Fibroblast of skin of abdomen (primary cell): ENCODE measurements around the gene ADGRV1.
"Not testable (repeated sequence)": the region's sequence is repeated elsewhere in the genome, so short reads cannot be mapped to it uniquely, and the experiment has no call there.

Source experiments
- DNase-seq: peaks from one replicate; pipeline ENCODE4 v3.0.0-alpha.2; 2013

The ADGRV1 gene

DNA sequence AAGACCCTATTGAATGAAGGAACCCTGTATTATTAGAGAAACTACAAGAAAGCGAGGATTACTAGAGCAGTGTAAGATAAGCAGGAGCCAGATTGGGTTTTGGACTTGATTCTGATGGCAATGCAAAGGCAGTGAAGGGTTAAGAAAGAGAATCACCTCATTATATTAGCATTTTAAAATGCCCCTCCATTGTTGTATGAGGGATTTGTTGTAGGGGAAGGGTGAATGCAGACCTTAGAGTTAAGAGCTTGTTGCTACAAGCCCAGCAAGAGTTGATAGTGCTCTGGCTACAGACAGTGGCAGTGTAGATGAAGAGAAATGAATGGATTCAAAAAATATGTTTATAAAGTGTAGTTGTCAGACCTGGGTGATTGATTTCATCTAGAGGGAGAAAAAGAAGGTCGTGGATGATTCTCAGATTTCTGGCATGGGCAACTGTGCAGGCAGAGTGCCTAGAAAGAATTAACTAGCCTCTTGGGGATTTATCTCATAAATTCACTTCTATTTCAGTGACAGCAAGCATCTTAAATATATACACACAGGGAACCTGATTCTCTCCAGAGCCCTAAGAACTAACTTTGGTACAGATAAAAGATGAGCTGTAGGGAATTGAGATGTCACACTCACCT is 479.7 kb downstream of the ADGRV1 start:
- DNase-seq, result peak; percentile 57

DNA sequence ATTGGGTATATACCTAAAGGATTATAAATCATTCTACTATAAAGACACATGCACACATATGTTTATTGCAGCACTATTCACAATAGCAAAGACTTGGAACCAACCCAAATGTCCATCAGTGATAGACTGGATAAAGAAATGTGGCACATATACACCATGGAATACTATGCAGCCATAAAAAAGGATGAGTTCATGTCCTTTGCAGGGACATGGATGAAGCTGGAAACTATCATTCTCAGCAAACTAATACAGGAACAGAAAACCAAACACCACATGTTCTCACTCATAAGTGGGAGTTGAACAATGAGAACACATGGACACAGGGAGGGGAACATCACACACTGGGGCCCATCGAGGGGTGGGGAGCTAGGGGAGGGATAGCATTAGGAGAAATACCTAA is 482.5 kb downstream of the ADGRV1 start:
- DNase-seq, result not testable (repeated sequence)

DNA sequence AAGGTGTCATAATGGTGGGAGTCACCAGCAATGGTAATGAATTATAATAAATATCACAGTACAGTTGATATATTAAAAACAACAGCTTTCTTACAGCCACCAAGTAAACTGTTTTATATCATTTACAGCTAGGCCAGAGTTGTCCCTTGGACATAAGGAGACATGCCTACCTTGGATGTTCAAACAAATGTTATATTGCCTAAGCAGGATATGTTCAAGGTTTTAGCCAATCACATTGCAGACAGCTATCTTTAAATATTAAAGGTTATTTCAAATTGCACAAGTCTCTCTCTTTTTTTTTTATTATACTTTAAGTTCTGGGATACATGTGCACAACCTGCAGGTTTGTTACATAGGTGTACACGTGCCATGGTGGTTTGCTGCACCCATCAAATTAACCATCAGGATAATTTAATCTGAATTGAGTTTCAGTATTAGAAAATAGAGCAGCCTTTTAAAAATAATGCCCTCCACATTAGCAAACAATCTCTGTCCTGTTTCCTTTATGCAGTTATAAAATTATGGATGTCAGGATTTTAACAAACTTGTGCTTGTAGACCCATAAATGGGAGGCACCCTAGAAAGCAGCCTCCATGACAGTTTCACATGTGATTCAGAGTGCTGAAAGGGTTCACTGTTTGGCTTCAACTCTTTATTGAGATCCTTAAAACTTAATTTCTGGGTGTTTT is 483.8 kb downstream of the ADGRV1 start:
- DNase-seq, result no peak

DNA sequence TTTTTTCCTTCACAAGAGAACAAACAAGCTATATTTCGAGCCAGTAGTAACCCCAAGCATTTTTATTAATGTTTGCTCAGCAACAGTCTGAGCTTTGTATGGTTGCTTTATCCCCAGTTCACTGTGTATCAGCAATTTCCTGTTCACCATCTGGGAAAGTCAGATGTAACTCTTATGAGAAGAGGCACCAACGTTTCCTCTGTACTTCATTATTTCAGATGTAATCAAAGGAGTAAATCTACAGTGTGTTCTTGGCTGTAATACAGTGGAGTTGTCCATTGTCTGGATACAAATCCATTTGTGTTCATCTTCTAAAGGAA is 484.3 kb downstream of the ADGRV1 start:
- DNase-seq, result no peak

DNA sequence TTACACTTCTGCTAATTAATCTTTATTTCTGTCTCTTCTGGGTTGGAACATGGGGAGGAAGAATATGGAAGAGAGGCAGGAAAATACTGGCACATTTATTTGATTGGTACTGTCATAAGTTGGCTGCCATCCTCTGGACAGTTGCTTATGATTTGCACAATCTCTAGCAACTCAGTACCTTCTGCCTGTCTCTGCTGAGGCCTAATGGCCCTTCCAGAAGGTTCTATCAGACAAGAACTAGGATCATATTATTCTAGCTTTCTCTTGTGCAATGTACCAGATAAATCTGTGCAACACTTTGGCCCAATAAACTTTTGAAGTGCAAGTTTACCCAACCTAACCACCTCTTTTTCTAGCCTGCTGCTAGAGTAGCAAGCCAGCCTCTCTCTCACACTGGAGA is 489.5 kb downstream of the ADGRV1 start:
- DNase-seq, result no peak

GRCh38 chr5:91049112-91049511 is 490.5 kb downstream of the ADGRV1 start:
- DNase-seq, result no peak

DNA sequence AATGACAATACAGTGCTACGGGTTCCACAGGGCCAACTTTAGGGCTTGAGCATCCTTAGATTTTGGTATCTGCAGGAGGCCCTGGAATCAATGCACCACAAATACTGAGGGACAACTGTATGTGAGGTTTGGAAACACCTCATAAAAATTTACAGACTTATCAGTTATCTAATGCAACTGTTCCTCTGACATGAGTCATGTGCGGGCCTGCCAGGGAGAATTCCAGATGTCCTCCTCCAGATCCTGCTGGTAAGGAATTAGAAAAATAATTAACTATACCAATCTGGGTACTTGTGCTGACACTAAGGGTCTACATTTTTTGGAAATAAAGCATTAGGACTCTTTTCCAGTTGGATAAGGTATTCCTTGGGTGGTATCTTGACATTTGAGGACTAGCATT is 491.2 kb downstream of the ADGRV1 start:
- DNase-seq, result peak; percentile 20

- DNase-seq, result not testable (repeated sequence)
Measured at GRCh38 chr5:91052411-91052810, 493.8 kb downstream of the ADGRV1 start.

GRCh38 chr5:91052977-91053740 is 494.6 kb downstream of the ADGRV1 start:
- no peak for DNase-seq

DNA sequence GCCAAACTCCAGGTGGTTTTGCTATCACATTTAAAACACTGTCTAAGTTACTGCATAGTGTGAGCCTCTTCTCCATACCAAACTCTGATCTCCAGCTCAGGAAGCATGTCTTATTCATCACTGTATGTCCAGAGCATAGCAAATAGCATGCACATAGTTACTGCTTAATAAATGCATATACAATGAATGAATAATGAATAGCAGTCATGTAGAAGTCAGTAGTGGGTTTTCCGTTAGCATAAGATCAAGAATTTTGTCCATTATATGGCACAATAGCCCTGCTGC is 495.1 kb downstream of the ADGRV1 start:
- no peak for DNase-seq

- no peak for DNase-seq
Measured at GRCh38 chr5:91058155-91058554, 499.6 kb downstream of the ADGRV1 start.

- DNase-seq, result no peak
Measured at GRCh38 chr5:91058575-91058974, 500.0 kb downstream of the ADGRV1 start.

DNA sequence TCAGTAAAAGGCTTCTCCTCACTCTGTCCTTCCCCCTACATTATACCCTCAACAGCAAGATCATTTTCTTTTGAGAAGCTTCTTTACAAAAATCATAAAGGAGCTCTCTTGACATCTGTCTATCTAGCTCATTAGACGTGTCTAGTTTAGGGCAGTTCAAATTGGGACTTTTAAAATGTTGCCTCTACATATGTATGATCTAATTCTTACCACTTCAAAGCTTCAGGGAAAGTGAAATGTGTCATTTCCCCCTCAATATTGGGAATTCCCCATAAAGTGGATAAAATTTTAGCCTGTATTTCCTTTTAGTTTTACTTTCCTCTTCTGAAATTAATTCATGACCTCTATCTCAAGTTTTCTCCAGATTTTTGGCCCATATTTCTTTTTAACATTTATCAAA is 500.8 kb downstream of the ADGRV1 start:
- DNase-seq, result no peak

DNA sequence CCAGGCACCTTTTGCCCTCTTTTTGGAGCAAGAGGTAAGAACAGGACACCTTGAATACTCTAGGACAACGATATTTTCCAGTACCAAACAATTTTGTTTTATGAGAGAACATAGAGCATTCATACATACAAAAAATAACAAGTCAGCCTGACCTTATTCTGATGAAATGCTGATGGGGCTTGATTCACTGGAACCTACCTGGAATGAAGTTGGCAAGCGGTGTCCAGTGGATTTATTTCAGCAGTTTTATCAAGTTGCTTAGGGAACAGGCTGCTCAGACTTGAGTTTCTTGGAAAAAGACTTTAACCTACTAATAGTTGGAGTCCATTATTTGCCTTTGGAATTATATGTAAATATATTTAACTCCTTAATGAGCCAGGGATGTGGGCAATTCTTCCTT is 502.5 kb downstream of the ADGRV1 start:
- no peak for DNase-seq

GRCh38 chr5:91061946-91062562 is 503.5 kb downstream of the ADGRV1 start:
- DNase-seq, result no peak

GRCh38 chr5:91063098-91063690 is 504.6 kb downstream of the ADGRV1 start:
- DNase-seq, result peak; percentile 6

- no peak for DNase-seq
Measured at GRCh38 chr5:91065496-91065895, 506.9 kb downstream of the ADGRV1 start.

DNA sequence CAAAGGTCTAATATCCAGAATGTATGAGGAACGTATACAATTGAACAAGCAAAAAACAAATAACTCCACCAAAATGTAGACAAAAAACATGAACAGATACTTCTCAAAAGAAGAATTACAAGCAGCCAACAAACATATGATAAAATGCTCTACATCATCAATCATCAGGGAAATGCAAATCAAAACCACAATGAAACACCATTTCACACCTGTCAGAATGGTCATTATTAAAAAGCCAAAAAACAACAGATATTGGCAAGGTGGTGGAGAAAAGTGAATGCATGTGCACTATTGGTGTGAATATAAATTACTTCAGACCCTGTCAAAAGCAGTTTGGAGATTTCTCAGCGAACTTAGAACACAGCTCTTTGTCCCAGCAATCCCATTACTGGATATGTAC is 510.8 kb downstream of the ADGRV1 start:
- no peak for DNase-seq

- no peak for DNase-seq
Measured at GRCh38 chr5:91070761-91071550, 512.4 kb downstream of the ADGRV1 start.

DNA sequence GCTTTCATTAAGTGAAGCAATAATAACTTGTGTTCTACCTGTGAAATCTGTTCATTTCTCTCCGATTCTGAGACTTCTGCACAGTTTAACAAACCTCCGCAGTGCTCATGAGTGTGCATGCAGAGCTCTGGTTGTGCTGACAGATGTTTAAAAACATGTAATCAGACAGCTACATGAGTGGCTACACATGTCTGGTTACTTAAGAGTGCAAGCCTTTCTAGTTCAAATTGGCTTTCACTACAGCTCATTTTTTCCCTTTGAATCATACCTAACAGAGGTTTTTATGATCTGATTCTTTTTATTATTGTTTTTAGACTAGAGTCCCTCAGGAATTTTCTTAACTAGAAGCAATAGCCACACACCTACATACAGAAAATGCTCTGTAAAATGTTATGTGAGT is 514.3 kb downstream of the ADGRV1 start:
- DNase-seq, result peak; percentile 83

- DNase-seq, result peak; percentile 94
Measured at GRCh38 chr5:91074615-91075014, 516.0 kb downstream of the ADGRV1 start.

- no peak for DNase-seq
Measured at GRCh38 chr5:91076138-91076537, 517.5 kb downstream of the ADGRV1 start.

DNA sequence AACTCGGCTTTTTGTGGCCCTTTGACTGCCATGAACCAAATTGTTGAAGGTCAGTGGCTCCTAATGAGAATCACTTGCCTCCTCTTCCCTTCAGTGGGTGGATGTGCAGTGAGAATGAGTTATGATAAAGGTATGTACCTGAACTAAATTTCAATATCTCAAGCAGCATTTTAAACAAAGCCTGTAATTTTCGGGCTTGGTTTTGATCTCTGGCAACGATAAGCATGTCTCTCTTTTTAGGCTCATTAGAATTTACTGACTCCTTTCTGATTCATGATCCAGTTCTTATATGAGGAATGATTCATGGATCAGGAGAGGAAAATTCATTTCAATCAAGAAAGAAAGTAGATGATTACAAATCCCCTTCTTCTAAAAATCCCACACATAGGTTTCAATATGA is 519.0 kb downstream of the ADGRV1 start:
- no peak for DNase-seq
